Measurements from ENCODE around the gene TRIM39.

TRIM39 gene

GRCh38 chr6:30328397-30328796 is 1.7 kb downstream of the TRIM39 start:
- no peak for DNase-seq

GRCh38 chr6:30329331-30329730 is 2.6 kb downstream of the TRIM39 start:
- peak in 1 of 2 donors; percentile 4 for DNase-seq

- DNase-seq = no peak
These were observed 5.3 kb downstream of the TRIM39 start for GRCh38 chr6:30331981-30332380.

GRCh38 chr6:30334075-30334783 is 7.5 kb downstream of the TRIM39 start:
- no peak for DNase-seq

GRCh38 chr6:30340589-30341054 is 13.9 kb downstream of the TRIM39 start:
- DNase-seq = no peak

- no peak for DNase-seq
These were observed 14.5 kb downstream of the TRIM39 start for GRCh38 chr6:30341218-30341617.

GRCh38 chr6:30341728-30342127 is 15.0 kb downstream of the TRIM39 start:
- DNase-seq = no peak

GRCh38 chr6:30344191-30344867 is 17.6 kb downstream of the TRIM39 start:
- DNase-seq = no peak

- DNase-seq = peak; percentile 79 to 86
These were observed 18.3 kb downstream of the TRIM39 start, which contains the start of gene RPP21 for GRCh38 chr6:30344868-30345671. TSS of gene RPP21 (plus strand) at chr6:30345156. CDS start at chr6:30345172, 16 bp downstream.

- no peak for DNase-seq
These were observed 19.1 kb downstream of the TRIM39 start for GRCh38 chr6:30345852-30346251.

- no peak for DNase-seq
These were observed 22.2 kb downstream of the TRIM39 start for GRCh38 chr6:30348957-30349356.

GRCh38 chr6:30349421-30350177 is 22.9 kb downstream of the TRIM39 start:
- DNase-seq = no peak

GRCh38 chr6:30350524-30350923 is 23.8 kb downstream of the TRIM39 start:
- DNase-seq = no peak

GRCh38 chr6:30352550-30352949 is 25.8 kb downstream of the TRIM39 start:
- no peak for DNase-seq

GRCh38 chr6:30355281-30355680 is 28.6 kb downstream of the TRIM39 start:
- DNase-seq = no peak

GRCh38 chr6:30356536-30356935 is 29.8 kb downstream of the TRIM39 start:
- DNase-seq = no peak

- peak; percentile 54 to 73 for DNase-seq
These were observed 31.2 kb downstream of the TRIM39 start for GRCh38 chr6:30357678-30358540.

- no peak for DNase-seq
These were observed 32.5 kb downstream of the TRIM39 start for GRCh38 chr6:30359276-30359675.

- no peak for DNase-seq
These were observed 33.4 kb downstream of the TRIM39 start for GRCh38 chr6:30360139-30360538.

GRCh38 chr6:30361661-30362060 is 34.9 kb downstream of the TRIM39 start:
- no peak for DNase-seq

GRCh38 chr6:30363459-30363858 is 36.7 kb downstream of the TRIM39 start:
- DNase-seq = no peak

- DNase-seq = no peak
These were observed 37.9 kb downstream of the TRIM39 start for GRCh38 chr6:30364591-30364990.
